A673 (cell line): ENCODE data around the gene TOM1L2.

Experiments
- EZH2 ChIP-seq: fragments of 200-600 bp; sonication (generic); IDR thresholded peaks from 2 replicates; pipeline ENCODE4 v1.6.1; 2017; ENCODE audit warnings: borderline replicate concordance, low read depth, mild to moderate bottlenecking, mixed read lengths, antibody characterized with exemption, low read length; ENCODE audit not compliant: poor library complexity, severe bottlenecking
- TF ChIP-seq, protein P1 (sequence below): fragments of 300-800, 200-600 bp; sonication (generic); conservative IDR thresholded peaks from 2 replicates; pipeline ENCODE4 v1.5.1; 2017; ENCODE audit warnings: low read depth, mild to moderate bottlenecking, antibody characterized with exemption, low read length, moderate library complexity, mixed read lengths

DNA sequence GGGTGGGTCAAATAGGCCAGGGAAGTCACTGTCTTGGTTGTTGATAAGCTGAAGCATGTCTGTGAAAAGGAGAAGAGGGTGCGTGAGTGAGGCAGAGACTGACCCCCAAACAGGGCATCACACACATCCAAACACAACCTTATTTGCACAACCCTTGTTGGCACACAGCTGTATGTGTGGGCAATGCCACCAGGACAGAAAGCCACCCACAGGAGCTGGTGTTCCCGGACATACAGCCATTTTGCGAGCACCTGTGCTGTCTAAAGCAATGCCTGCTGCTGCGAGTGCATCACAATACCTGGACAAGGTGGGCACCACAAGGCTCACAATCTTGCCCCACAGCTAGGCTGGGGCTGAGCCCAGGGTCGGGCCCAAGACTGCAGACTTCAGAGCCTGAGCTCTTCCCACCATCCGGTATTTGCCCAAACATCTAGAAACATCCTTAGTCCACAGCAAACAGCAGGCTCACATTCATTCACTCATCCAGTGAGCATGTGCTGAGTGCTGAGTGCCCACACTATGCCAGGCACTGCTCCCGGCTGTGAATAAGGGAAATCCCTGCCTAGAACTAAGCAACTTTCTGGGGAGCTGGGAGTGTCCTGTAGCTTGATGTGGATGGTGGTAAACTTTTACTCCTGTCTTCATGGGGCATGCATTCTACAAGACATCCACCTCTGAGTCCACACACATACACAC is 151.6 kb downstream of the TOM1L2 start:
- TF ChIP-seq, protein P1, sequence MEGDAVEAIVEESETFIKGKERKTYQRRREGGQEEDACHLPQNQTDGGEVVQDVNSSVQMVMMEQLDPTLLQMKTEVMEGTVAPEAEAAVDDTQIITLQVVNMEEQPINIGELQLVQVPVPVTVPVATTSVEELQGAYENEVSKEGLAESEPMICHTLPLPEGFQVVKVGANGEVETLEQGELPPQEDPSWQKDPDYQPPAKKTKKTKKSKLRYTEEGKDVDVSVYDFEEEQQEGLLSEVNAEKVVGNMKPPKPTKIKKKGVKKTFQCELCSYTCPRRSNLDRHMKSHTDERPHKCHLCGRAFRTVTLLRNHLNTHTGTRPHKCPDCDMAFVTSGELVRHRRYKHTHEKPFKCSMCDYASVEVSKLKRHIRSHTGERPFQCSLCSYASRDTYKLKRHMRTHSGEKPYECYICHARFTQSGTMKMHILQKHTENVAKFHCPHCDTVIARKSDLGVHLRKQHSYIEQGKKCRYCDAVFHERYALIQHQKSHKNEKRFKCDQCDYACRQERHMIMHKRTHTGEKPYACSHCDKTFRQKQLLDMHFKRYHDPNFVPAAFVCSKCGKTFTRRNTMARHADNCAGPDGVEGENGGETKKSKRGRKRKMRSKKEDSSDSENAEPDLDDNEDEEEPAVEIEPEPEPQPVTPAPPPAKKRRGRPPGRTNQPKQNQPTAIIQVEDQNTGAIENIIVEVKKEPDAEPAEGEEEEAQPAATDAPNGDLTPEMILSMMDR, result no peak
- no peak for TF ChIP-seq EZH2
